ENCODE measurements around the gene OGA. TPM values are rescaled to one million over a fixed set of nuclear protein-coding genes. Genes with fewer than 3 reads are reported as not detected.

The OGA gene
- total and polyA plus RNA-seq, 9 of the 15 experiments (the other 6 are each of a cell fraction or from before 2014, with no cell fraction given): 13.5 to 73.5 (median 59.5) TPM

GRCh38 chr10:101839416-101840063 lies 21.3 kb upstream of the OGA start (continued):
- TF ChIP-seq ZBTB9 (CRISPR knock-in tag; IDR thresholded peaks at IDR 0.05) (no peak), NBN (IDR thresholded peaks at IDR 0.05; ENCODE audit: low read depth) (no peak), GABPB1 (CRISPR knock-in tag; IDR thresholded peaks at IDR 0.05) (no peak), E2F8 (IDR thresholded peaks at IDR 0.05; ENCODE audit: low read depth, partially characterized antibody) (no peak), POLR2G (IDR thresholded peaks at IDR 0.05; ENCODE audit: low read depth, low read length) (peak; percentile 64; the same call in 1 of the 2 replicates)

Measured in K562 (cell line).